ENCODE measurements around the gene NSG1.

NSG1 gene

GRCh38 chr4:4376074-4376473, 10.8 kb upstream of the NSG1 start:
- no peak overlapping the region for H3K27ac ChIP-seq (ENCODE audit: low read length)
- no peaks in the 10 kb centered on the region for H3K36me3 ChIP-seq (ENCODE audit: control insufficient read depth, insufficient read depth, low read length)
- no peaks in the 10 kb centered on the region for H3K27me3 ChIP-seq (ENCODE audit: control insufficient read depth, insufficient read depth, low read length)
- no peak for DNase-seq (ENCODE audit: low read depth, low spot score)
- WGBS (ENCODE audit: insufficient coverage, insufficient read length) = no CpG with 5 or more reads among the region's 4 CpGs
- H3K9me3 ChIP-seq (ENCODE audit: control insufficient read depth, insufficient read depth, low read length) = no peaks in the 10 kb centered on the region
- no peak overlapping the region for H3K4me3 ChIP-seq (ENCODE audit: low read length)
- peaks cover 5% of the 10 kb centered on the region for H3K4me1 ChIP-seq (ENCODE audit: control insufficient read depth, insufficient read depth, low read length)

DNA sequence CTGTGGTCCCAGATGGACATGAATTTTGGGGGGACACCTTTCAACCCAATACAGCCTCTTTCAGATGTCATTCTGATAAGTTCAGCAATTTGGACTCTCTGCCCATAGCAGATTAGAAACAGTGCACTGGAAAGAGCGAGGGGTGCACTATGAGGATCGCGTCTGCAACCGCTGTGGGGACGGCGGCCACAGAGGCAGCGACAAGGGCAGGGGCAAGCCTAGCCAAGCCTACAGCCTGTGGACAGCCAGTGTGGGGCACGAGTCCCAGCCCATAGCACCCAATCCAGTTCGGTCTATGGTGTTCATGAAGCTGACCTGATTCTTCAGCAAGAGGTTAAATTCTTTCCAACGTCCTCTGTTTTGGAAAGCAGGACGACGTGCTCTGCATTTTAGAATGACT, 9.7 kb upstream of the NSG1 start:
- WGBS (ENCODE audit: insufficient coverage, insufficient read length) = no CpG with 5 or more reads among the region's 12 CpGs
- H3K4me1 ChIP-seq (ENCODE audit: control insufficient read depth, insufficient read depth, low read length) = peaks cover 5% of the 10 kb centered on the region
- DNase-seq (ENCODE audit: low read depth, low spot score) = no peak

DNA sequence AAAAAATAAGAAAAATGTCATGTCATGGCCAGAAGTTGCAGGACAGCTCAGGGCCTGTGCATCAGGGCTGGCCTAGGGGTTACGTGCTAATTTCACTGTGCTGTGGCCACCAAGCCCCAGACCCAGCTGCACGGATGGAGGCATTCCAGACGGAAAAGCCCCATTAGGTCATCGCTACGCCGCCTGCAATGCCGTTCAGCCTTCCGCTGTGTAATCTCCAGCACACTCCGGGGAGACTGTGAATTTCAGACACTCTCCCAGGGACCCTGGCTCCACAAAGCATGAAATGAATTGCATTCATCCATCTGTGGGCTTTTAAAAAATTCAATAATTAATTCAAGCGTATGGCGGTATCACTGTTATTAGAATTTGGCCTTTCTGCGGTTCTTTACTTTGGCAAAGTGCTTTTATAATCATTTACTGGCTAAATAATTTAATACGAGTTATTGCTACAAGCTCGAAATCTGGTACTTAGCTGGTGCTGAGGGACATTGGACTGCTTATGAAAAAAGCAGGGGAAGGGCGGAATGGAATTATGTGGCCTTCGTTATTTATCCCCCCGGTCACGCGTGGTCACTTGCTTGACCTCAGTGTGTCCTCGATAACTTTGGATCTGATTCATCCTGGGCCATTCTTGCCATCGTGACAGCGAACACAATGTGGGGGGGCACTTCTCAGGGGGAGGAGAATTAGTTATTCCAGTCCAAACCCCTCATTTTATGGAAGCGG, 9.0 kb upstream of the NSG1 start:
- no peak for DNase-seq (ENCODE audit: low read depth, low spot score)
- Histone ChIP-seq H3K4me1 (ENCODE audit: control insufficient read depth, insufficient read depth, low read length) (peaks cover 5% of the 10 kb centered on the region), H3K9me3 (ENCODE audit: control insufficient read depth, insufficient read depth, low read length) (no peaks in the 10 kb centered on the region), H3K27me3 (ENCODE audit: control insufficient read depth, insufficient read depth, low read length) (no peaks in the 10 kb centered on the region), H3K36me3 (ENCODE audit: control insufficient read depth, insufficient read depth, low read length) (no peaks in the 10 kb centered on the region), H3K27ac (ENCODE audit: low read length) (no peak overlapping the region), H3K4me3 (ENCODE audit: low read length) (no peak overlapping the region)
- no CpG with 5 or more reads among the region's 23 CpGs for WGBS (ENCODE audit: insufficient coverage, insufficient read length)

More for the DNA sequence above, 9.7 kb upstream of the NSG1 start:
- H3K27me3 ChIP-seq (ENCODE audit: control insufficient read depth, insufficient read depth, low read length) = no peaks in the 10 kb centered on the region
- H3K9me3 ChIP-seq (ENCODE audit: control insufficient read depth, insufficient read depth, low read length) = no peaks in the 10 kb centered on the region
- no peak overlapping the region for H3K27ac ChIP-seq (ENCODE audit: low read length)
- H3K4me3 ChIP-seq (ENCODE audit: low read length) = no peak overlapping the region
- H3K36me3 ChIP-seq (ENCODE audit: control insufficient read depth, insufficient read depth, low read length) = no peaks in the 10 kb centered on the region

- H3K27me3 ChIP-seq (ENCODE audit: control insufficient read depth, insufficient read depth, low read length) = no peaks in the 10 kb centered on the region; the same call in 1 of the 2 replicates
- no peaks in the 10 kb centered on the region for H3K36me3 ChIP-seq (ENCODE audit: control insufficient read depth, insufficient read depth, low read length)
- H3K27ac ChIP-seq (ENCODE audit: low read length) = no peak overlapping the region
- H3K4me1 ChIP-seq (ENCODE audit: control insufficient read depth, insufficient read depth, low read length) = peaks cover 5% of the 10 kb centered on the region
- WGBS (ENCODE audit: insufficient coverage, insufficient read length) = no CpG with 5 or more reads among the region's 6 CpGs
- DNase-seq (ENCODE audit: low read depth, low spot score) = no peak
- no peak overlapping the region for H3K4me3 ChIP-seq (ENCODE audit: low read length)
- H3K9me3 ChIP-seq (ENCODE audit: control insufficient read depth, insufficient read depth, low read length) = no peaks in the 10 kb centered on the region
Measured at GRCh38 chr4:4379540-4380087, 7.3 kb upstream of the NSG1 start.

DNA sequence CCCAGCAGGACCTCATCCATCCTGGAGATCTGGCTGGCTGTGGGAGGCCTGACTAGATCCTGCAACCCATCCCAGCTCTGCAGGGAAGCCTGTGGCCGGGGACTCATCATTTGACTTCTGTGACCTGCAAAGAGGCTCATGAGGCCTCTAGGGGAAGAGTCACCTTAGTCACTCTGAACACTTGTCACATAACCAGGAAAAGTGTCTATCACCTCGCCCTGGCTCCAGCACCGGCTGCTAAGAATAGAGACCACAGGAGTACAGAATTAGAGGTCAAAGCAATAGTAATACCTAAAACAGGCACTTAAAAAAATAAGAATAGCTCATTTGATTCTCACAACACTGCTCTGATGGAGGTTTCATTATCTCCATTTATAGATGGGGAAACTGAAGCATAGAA, 3.8 kb upstream of the NSG1 start:
- H3K36me3 ChIP-seq (ENCODE audit: control insufficient read depth, insufficient read depth, low read length) = no peaks in the 10 kb centered on the region
- peaks cover 10% of the 10 kb centered on the region for H3K4me1 ChIP-seq (ENCODE audit: control insufficient read depth, insufficient read depth, low read length)
- H3K27ac ChIP-seq (ENCODE audit: low read length) = no peak overlapping the region
- no peak for DNase-seq (ENCODE audit: low read depth, low spot score)
- H3K9me3 ChIP-seq (ENCODE audit: control insufficient read depth, insufficient read depth, low read length) = no peaks in the 10 kb centered on the region
- WGBS (ENCODE audit: insufficient coverage, insufficient read length) = no CpG with 5 or more reads among the region's 3 CpGs
- H3K4me3 ChIP-seq (ENCODE audit: low read length) = no peak overlapping the region
- H3K27me3 ChIP-seq (ENCODE audit: control insufficient read depth, insufficient read depth, low read length) = peaks cover 7% of the 10 kb centered on the region; the same call in 1 of the 2 replicates

- Histone ChIP-seq H3K36me3 (ENCODE audit: control insufficient read depth, insufficient read depth, low read length) (no peaks in the 10 kb centered on the region; the same call in 1 of the 2 replicates), H3K9me3 (ENCODE audit: control insufficient read depth, insufficient read depth, low read length) (no peaks in the 10 kb centered on the region), H3K4me3 (ENCODE audit: low read length) (no peak overlapping the region), H3K4me1 (ENCODE audit: control insufficient read depth, insufficient read depth, low read length) (peaks cover 7% of the 10 kb centered on the region), H3K27ac (ENCODE audit: low read length) (no peak overlapping the region), H3K27me3 (ENCODE audit: control insufficient read depth, insufficient read depth, low read length) (peaks cover 7% of the 10 kb centered on the region; the same call in 1 of the 2 replicates)
- WGBS (ENCODE audit: insufficient coverage, insufficient read length) = no CpG with 5 or more reads among the region's 5 CpGs
- peak; percentile 71 for DNase-seq (ENCODE audit: low read depth, low spot score)
Measured at GRCh38 chr4:4384837-4385236, 2.1 kb upstream of the NSG1 start.

DNA sequence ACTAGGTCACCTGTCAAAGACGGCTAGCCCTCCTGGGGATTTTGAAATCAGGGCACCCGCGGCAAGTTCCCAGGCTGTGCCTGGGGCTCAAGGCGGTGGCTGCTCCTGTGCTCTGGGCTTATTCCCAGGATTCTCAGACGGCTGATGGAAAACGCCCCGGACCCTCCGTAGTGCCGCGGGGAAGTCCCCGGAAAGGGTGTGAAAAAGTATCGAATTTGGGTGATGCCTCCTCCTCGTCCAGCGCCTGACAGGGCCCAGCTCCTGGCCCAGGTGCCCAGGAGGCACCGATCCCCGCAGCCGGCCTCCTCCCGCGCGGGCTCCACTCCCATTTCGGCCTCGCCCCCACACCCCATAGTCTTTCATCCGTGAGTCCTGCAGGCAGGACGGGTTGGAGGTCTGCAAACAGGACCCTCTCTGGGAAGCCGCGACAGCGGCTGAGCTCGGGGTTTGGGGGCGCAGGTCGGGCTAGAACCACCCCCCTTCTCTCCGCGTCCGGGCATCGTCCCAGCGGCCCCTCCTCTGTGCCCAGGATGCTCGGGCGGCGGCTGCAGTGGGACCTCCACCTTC, 1.1 kb upstream of the NSG1 start:
- no CpG with 5 or more reads among the region's 38 CpGs for WGBS (ENCODE audit: insufficient coverage, insufficient read length)
- Histone ChIP-seq H3K27ac (ENCODE audit: low read length) (no peak overlapping the region), H3K27me3 (ENCODE audit: control insufficient read depth, insufficient read depth, low read length) (peaks cover 7% of the 10 kb centered on the region; the same call in 1 of the 2 replicates), H3K4me3 (ENCODE audit: low read length) (peak overlapping the region; percentile 81; the same call in 1 of the 2 replicates), H3K9me3 (ENCODE audit: control insufficient read depth, insufficient read depth, low read length) (no peaks in the 10 kb centered on the region), H3K36me3 (ENCODE audit: control insufficient read depth, insufficient read depth, low read length) (no peaks in the 10 kb centered on the region; the same call in 1 of the 2 replicates), H3K4me1 (ENCODE audit: control insufficient read depth, insufficient read depth, low read length) (peaks cover 5% of the 10 kb centered on the region; the same call in 1 of the 2 replicates)
- no peak for DNase-seq (ENCODE audit: low read depth, low spot score)

DNA sequence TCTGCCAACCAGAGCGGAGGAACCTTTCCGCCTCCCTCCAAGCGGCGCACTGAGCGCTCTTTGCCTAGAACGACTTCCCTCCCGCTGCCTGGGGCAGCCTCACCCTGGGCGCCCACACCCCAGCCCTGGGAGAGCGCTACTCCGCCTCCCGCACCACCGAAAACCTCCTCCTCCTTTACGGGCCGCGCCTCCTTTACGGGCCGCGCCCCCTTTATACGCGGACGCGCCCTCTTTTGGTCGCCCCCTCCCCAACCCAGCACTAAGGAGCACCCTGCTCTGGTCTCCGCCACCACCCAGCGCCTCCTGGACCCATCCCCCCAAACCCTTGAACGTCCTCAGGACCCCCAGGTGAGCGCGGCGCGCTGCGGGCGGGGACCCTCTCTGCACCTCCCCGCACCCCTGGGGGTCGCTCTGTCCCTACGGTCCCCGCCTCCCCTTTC, 586 bp upstream of the NSG1 start:
- H3K27me3 ChIP-seq (ENCODE audit: control insufficient read depth, insufficient read depth, low read length) = peaks cover 7% of the 10 kb centered on the region; the same call in 1 of the 2 replicates
- no peaks in the 10 kb centered on the region; the same call in 1 of the 2 replicates for H3K36me3 ChIP-seq (ENCODE audit: control insufficient read depth, insufficient read depth, low read length)
- H3K4me3 ChIP-seq (ENCODE audit: low read length) = peak overlapping the region; percentile 81
- DNase-seq (ENCODE audit: low read depth, low spot score) = no peak
- H3K4me1 ChIP-seq (ENCODE audit: control insufficient read depth, insufficient read depth, low read length) = peaks cover 5% of the 10 kb centered on the region; the same call in 1 of the 2 replicates
- no peaks in the 10 kb centered on the region for H3K9me3 ChIP-seq (ENCODE audit: control insufficient read depth, insufficient read depth, low read length)
- no peak overlapping the region for H3K27ac ChIP-seq (ENCODE audit: low read length)
- WGBS (ENCODE audit: insufficient coverage, insufficient read length) = no CpG with 5 or more reads among the region's 36 CpGs

- Histone ChIP-seq H3K4me1 (ENCODE audit: control insufficient read depth, insufficient read depth, low read length) (peaks cover 5% of the 10 kb centered on the region; the same call in 1 of the 2 replicates), H3K27ac (ENCODE audit: low read length) (no peak overlapping the region), H3K36me3 (ENCODE audit: control insufficient read depth, insufficient read depth, low read length) (peaks cover 2% of the 10 kb centered on the region; the same call in 1 of the 2 replicates), H3K27me3 (ENCODE audit: control insufficient read depth, insufficient read depth, low read length) (peaks cover 7% of the 10 kb centered on the region; the same call in 1 of the 2 replicates), H3K4me3 (ENCODE audit: low read length) (peak overlapping the region; percentile 81), H3K9me3 (ENCODE audit: control insufficient read depth, insufficient read depth, low read length) (no peaks in the 10 kb centered on the region)
- WGBS (ENCODE audit: insufficient coverage, insufficient read length) = no CpG with 5 or more reads among the region's 62 CpGs
- DNase-seq (ENCODE audit: low read depth, low spot score) = no peak
Measured at GRCh38 chr4:4387531-4388310, 819 bp downstream of the NSG1 start.

DNA sequence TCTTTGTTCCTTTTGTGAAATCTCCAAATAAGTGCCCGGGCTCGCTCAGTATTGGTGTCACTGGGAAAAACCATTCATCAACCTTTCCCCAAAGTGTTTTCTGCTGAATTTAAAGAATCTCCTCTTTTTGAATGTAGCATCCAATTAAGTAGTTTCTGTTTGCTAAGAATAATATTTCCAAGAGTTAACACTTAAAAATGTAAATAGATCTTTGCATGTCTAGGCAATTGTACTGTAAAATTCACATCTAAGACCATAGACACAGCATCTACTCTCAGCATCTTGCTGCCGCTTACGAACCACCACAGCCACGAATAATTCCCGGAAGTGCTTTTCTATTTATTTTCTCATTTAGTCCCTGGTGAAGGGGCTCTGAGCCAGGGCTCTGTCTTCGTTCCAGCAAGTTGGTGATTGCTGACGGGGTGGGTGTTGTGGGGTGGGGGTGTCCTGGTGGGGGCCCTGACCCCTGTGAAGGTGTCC, 1.4 kb downstream of the NSG1 start:
- Histone ChIP-seq H3K9me3 (ENCODE audit: control insufficient read depth, insufficient read depth, low read length) (no peaks in the 10 kb centered on the region), H3K27me3 (ENCODE audit: control insufficient read depth, insufficient read depth, low read length) (peaks cover 7% of the 10 kb centered on the region; the same call in 1 of the 2 replicates)

More for the DNA sequence above, 1.4 kb downstream of the NSG1 start:
- no peak overlapping the region for H3K27ac ChIP-seq (ENCODE audit: low read length)
- H3K4me3 ChIP-seq (ENCODE audit: low read length) = no peak overlapping the region; the same call in 1 of the 2 replicates
- H3K4me1 ChIP-seq (ENCODE audit: control insufficient read depth, insufficient read depth, low read length) = peaks cover 5% of the 10 kb centered on the region; the same call in 1 of the 2 replicates
- no CpG with 5 or more reads among the region's 8 CpGs for WGBS (ENCODE audit: insufficient coverage, insufficient read length)
- DNase-seq (ENCODE audit: low read depth, low spot score) = no peak
- peaks cover 2% of the 10 kb centered on the region; the same call in 1 of the 2 replicates for H3K36me3 ChIP-seq (ENCODE audit: control insufficient read depth, insufficient read depth, low read length)
